Stimulated activated CD8-positive, alpha-beta memory T cell treated with anti-CD3 and anti-CD28 coated beads, Interleukin-12 subunit alpha, Interleukin-12 subunit beta, amount 100 ng/mL, for 1 hour (primary cell): ENCODE data around the gene PACSIN1.
"Not testable (repeated sequence)": the region's sequence is repeated elsewhere in the genome, so short reads cannot be mapped to it uniquely, and the experiment has no call there.

ENCODE experiments used
- DNase-seq: peaks from one replicate; pipeline ENCODE4 v3.0.0-alpha.2; 2020; ENCODE audit warnings: low read depth

The PACSIN1 gene

GRCh38 chr6:34485321-34486060 is 19.6 kb downstream of the PACSIN1 start:
- DNase-seq: no peak

GRCh38 chr6:34486106-34486740 is 20.3 kb downstream of the PACSIN1 start:
- no peak for DNase-seq

GRCh38 chr6:34486886-34487285 is 21.0 kb downstream of the PACSIN1 start:
- DNase-seq: not testable (repeated sequence)

- DNase-seq: no peak
Observed at GRCh38 chr6:34487536-34487935, 21.7 kb downstream of the PACSIN1 start.

- no peak for DNase-seq
Observed at GRCh38 chr6:34489207-34489805, 23.4 kb downstream of the PACSIN1 start.

GRCh38 chr6:34490390-34491090 is 24.7 kb downstream of the PACSIN1 start:
- DNase-seq: no peak

GRCh38 chr6:34491091-34491430 is 25.2 kb downstream of the PACSIN1 start:
- no peak for DNase-seq

GRCh38 chr6:34493344-34493743 is 27.5 kb downstream of the PACSIN1 start:
- DNase-seq: no peak

- no peak for DNase-seq
Observed at GRCh38 chr6:34494973-34495372, 29.1 kb downstream of the PACSIN1 start.

GRCh38 chr6:34496103-34496685 is 30.3 kb downstream of the PACSIN1 start:
- no peak for DNase-seq

GRCh38 chr6:34497411-34497810 is 31.5 kb downstream of the PACSIN1 start:
- no peak for DNase-seq

- no peak for DNase-seq
Observed at GRCh38 chr6:34506718-34507117, 40.8 kb downstream of the PACSIN1 start.

GRCh38 chr6:34508425-34508824 is 42.5 kb downstream of the PACSIN1 start:
- DNase-seq: no peak

GRCh38 chr6:34509782-34510181 is 43.9 kb downstream of the PACSIN1 start:
- no peak for DNase-seq

GRCh38 chr6:34510299-34510698 is 44.4 kb downstream of the PACSIN1 start:
- no peak for DNase-seq

- no peak for DNase-seq
Observed at GRCh38 chr6:34511214-34511914, 45.5 kb downstream of the PACSIN1 start.

GRCh38 chr6:34511915-34512737 is 46.2 kb downstream of the PACSIN1 start:
- DNase-seq: no peak

GRCh38 chr6:34512738-34513115 is 46.9 kb downstream of the PACSIN1 start:
- no peak for DNase-seq

GRCh38 chr6:34513646-34514045 is 47.8 kb downstream of the PACSIN1 start:
- DNase-seq: no peak

GRCh38 chr6:34514112-34514511 is 48.2 kb downstream of the PACSIN1 start:
- DNase-seq: no peak
